Ascending aorta (tissue), 2 donors: ENCODE data around the gene ACTN4. TPM values are rescaled to one million over a fixed set of nuclear protein-coding genes. Genes with fewer than 3 reads are reported as not detected.

Experiments used
- DNase-seq, 2 donors: peaks; one replicate each; pipeline ENCODE4 v3.0.0-alpha.2; 2019; ENCODE audit warnings: low spot score in 2 of 2
- H3K27ac ChIP-seq, 2 donors: fragments of 200-600 bp; sonication (generic); one replicate each; pipeline ENCODE4 v1.5.1; 2016 to 2017; ENCODE audit warnings: mild to moderate bottlenecking in 1 of 2
- H3K27me3 ChIP-seq: fragments of 200-600 bp; sonication (generic); one replicate; pipeline ENCODE4 v1.5.1; 2017
- H3K36me3 ChIP-seq, 2 donors: fragments of 200-600 bp; sonication (generic); one replicate each; pipeline ENCODE4 v1.5.1; 2016
- H3K4me1 ChIP-seq, 2 donors: fragments of 200-600 bp; sonication (generic); one replicate each; pipeline ENCODE4 v1.5.1; 2016 to 2017; ENCODE audit warnings: mild to moderate bottlenecking in 1 of 2
- H3K4me3 ChIP-seq, 2 donors: fragments of 200-600 bp; sonication (generic); one replicate each; pipeline ENCODE4 v1.5.1; 2016 to 2017; ENCODE audit warnings: mild to moderate bottlenecking in 1 of 2
- H3K9me3 ChIP-seq, 2 donors: fragments of 200-600 bp; sonication (generic); one replicate each; pipeline ENCODE4 v1.5.1; 2016
- CTCF ChIP-seq, 3 experiments: fragments of 200-600 bp in 2 of 3; fragments of 450-650 bp in 1 of 3; sonication (generic) in 2 of 3; IDR thresholded peaks; one replicate each; pipeline ENCODE4 v1.5.1; 2016 to 2019; ENCODE audit warnings: antibody characterized with exemption in 3 of 3, mild to moderate bottlenecking in 1 of 3, moderate library complexity in 1 of 3
- intact Hi-C: fragments of 100-400 bp; cut with DNase I; formaldehyde crosslinking; loops from one replicate; pipeline ENCODE4 v1.15.1; 2023
- total RNA-seq: library from RNA; depleted of rRNA; stranded (reverse); fragments of >200 nt; gene quantifications from one replicate; pipeline ENCODE4 v1.1.0, GENCODE V29; 2016

ACTN4 gene
- total RNA-seq, 1 donor from 2014 or later: 1,036 TPM

GRCh38 chr19:38710416-38710702 is 62.9 kb downstream of the ACTN4 start:
- peak overlapping the region; percentile 79 for H3K27ac ChIP-seq
- no peak for TF ChIP-seq CTCF (IDR thresholded peaks at IDR 0.05)
- no peaks in the 10 kb centered on the region for H3K27me3 ChIP-seq
- no peaks in the 10 kb centered on the region for H3K9me3 ChIP-seq
- peaks cover 50 to 89% of the 10 kb centered on the region in 2 donors for H3K4me1 ChIP-seq
- intact Hi-C loops: loop anchor here (2.0 to 10.0 kb wide), 3 partner anchors 18 to 316 kb away; no protein-coding TSS in a partner anchor
- H3K4me3 ChIP-seq: no peak overlapping the region
- DNase-seq: no peak
- peaks cover 88 to 97% of the 10 kb centered on the region in 2 donors for H3K36me3 ChIP-seq

DNA sequence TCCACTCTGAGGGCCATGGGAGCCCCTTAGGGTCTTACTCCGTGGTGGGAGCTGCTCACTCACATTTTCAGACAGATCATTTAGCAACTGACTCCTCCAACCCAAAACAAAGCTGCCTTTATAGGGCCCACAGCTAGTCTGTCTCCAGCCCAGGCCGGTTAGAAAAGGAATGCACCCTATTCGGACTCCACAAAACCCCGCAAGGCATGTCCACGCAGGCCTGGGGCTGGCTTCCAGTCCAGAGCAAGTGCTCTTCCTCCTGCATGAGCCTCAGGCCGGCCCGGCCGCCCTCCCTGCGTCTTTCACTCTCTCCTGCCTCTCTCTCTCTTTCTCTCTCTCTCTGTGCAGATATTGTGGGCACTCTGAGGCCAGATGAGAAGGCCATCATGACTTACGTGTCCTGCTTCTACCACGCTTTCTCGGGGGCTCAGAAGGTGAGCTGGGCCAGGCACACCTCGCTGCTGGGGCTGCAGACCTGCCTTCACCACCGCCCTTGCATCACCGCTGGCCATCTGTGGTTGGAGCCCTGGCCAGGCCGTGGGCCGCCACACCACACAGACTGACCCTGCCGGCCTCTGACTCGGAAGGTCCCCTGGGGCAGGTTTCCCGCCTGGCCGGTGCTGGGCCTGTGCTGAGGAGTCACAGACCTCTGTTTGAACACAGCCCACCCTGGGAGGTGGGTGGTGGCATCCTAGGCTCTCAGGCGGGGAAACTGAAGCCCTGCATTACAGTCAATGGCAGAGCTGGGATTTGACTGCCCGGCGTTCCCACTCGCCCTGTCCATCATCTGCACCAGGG is 63.7 kb downstream of the ACTN4 start:
- H3K36me3 ChIP-seq: peaks cover 80 to 97% of the 10 kb centered on the region in 2 donors

DNA sequence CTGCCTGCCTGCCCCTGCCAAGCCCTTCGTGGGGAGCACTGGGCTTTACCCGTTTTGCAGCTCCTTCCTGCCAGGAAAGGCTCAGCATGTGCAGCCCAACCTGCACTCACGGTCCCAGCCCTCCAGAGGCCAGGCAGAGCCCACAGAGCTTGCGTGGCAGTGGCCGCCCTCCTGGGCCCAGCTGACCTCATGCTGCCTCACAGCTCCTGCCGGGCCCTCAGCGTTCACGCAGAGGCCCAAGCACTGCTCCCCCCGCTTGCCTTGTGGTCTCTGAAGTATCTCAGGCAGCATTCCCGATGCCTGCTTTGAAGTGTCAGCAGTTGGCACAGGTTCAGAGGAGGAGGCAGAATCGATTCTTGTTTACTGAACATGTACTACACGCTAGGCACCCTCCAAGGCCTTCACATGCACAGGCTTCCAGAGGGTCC is 64.3 kb downstream of the ACTN4 start:
- Histone ChIP-seq H3K4me1 (peaks cover 50 to 80% of the 10 kb centered on the region in 2 donors), H3K27ac (peak overlapping the region; percentile 79), H3K9me3 (no peaks in the 10 kb centered on the region), H3K4me3 (peak overlapping the region in 1 of 2 donors; percentile 1), H3K36me3 (peaks cover 79 to 97% of the 10 kb centered on the region in 2 donors), H3K27me3 (no peaks in the 10 kb centered on the region)
- intact Hi-C loops: loop anchor here (2.0 to 10.0 kb wide), 3 partner anchors 19 to 317 kb away; no protein-coding TSS in a partner anchor
- DNase-seq: no peak
- peak in 2 of 3 experiments; percentile 19 to 27 for TF ChIP-seq CTCF (IDR thresholded peaks at IDR 0.05)

More for the DNA sequence above, 63.7 kb downstream of the ACTN4 start:
- no peak for TF ChIP-seq CTCF (IDR thresholded peaks at IDR 0.05)
- intact Hi-C loops: loop anchor here (2.0 to 10.0 kb wide), 3 partner anchors 18 to 316 kb away; no protein-coding TSS in a partner anchor
- Histone ChIP-seq H3K27ac (peak overlapping the region; percentile 79), H3K27me3 (no peaks in the 10 kb centered on the region), H3K4me1 (peaks cover 50 to 86% of the 10 kb centered on the region in 2 donors), H3K4me3 (peak overlapping the region in 1 of 2 donors; percentile 1), H3K9me3 (no peaks in the 10 kb centered on the region)
- DNase-seq: no peak

DNA sequence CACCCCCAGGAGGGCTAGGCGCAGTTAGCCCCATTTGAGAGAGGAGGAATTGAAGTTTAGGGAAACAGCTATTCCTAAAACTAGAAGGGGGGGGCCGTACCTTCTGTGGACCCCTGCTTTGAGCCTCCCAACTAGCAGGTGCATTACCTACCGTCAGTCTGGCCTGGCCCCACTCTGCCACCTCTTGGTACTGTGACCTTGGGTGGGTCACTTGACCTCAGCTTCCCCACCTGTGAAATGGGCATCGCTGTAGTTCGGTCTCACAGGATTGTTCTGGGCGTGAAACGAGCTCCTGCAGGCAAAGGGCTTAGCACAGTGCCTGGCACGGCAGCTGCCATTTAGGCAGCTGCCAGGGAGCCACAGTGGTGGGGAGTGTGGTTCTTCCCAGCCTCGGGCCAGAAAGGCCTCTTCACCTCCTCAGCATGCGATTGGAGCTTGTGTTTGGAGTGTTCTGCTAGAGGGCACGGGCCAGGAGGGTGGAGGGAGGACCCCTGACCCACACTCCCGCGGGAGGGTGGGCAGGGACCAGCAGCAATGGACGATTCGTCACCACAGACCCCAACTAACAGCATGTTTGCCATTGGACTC is 64.8 kb downstream of the ACTN4 start:
- Histone ChIP-seq H3K27ac (peak overlapping the region; percentile 79), H3K4me3 (peak overlapping the region in 1 of 2 donors; percentile 1), H3K9me3 (no peaks in the 10 kb centered on the region), H3K27me3 (no peaks in the 10 kb centered on the region), H3K36me3 (peaks cover 79 to 97% of the 10 kb centered on the region in 2 donors), H3K4me1 (peaks cover 50 to 75% of the 10 kb centered on the region in 2 donors)
- DNase-seq: no peak
- intact Hi-C loops: loop anchor here (5.0 to 10.0 kb wide), 2 partner anchors 60 to 317 kb away; no protein-coding TSS in a partner anchor
- no peak for TF ChIP-seq CTCF (IDR thresholded peaks at IDR 0.05)

GRCh38 chr19:38713227-38713649 is 65.8 kb downstream of the ACTN4 start:
- no peak for TF ChIP-seq CTCF (IDR thresholded peaks at IDR 0.05)
- DNase-seq: no peak
- H3K4me3 ChIP-seq: no peak overlapping the region
- peaks cover 46 to 65% of the 10 kb centered on the region in 2 donors for H3K4me1 ChIP-seq
- intact Hi-C loops: loop anchor here (5.0 to 10.0 kb wide), 2 partner anchors 61 to 318 kb away; no protein-coding TSS in a partner anchor
- peaks cover 78 to 97% of the 10 kb centered on the region in 2 donors for H3K36me3 ChIP-seq
- no peaks in the 10 kb centered on the region for H3K9me3 ChIP-seq
- H3K27ac ChIP-seq: peak overlapping the region; percentile 79
- no peaks in the 10 kb centered on the region for H3K27me3 ChIP-seq
